ENCODE data around the gene GPNMB.

The GPNMB gene

GRCh38 chr7:23232966-23233365, 13.6 kb upstream of the GPNMB start:
- no peak for DNase-seq

DNA sequence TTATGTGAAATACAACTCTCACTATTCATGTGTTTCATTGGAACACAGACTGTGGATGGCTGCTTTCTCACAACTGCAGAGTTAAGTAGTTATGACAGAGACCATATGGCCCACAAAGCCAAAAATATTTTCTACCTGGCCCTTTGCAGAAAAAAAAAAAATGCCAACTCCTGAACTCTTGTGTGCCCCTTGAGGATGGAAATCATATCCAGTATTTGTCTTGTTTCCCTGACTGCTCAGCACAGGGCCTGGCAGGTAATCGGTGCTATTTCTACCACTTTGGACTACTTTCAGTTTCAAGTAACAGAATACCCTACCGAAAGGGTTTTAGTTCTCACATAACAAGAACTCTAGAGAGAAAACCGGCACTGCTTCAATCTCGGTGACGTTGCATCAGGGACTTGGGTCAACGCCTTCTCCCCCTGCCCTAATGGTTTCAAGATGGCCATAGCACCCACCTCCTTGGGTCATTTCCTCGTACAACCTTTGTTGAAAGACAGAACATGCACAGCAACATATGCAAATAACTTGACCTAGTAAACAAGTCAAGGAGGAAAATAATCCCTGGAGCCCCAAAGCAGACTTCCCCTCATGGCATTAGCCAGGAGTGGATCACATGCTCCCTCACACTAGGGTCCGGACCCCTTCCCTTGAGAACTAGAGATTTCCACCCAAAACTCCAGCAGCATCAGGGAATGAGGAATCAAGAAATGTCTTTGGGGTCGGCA, 11.8 kb upstream of the GPNMB start:
- no peak for DNase-seq

DNA sequence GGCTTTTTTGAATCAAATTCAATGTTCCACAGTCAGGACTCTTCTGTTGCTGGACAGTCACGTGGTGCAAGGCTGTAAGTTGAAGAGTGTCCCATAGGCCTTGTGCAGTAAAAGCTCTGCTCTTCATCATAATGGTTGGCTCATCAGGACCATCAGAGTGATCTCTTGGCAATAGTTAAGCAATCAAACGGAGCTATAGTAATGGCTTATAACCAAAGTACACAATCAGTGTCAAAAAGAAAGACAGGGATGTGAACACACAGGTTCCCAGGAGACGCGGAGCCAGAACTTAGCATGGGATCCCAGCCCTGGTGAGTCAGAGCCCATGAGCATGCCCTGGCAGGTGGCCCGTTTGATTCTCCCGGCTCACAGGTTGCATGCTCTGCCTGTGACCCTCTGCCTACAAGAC, 10.8 kb upstream of the GPNMB start:
- no peak for DNase-seq

DNA sequence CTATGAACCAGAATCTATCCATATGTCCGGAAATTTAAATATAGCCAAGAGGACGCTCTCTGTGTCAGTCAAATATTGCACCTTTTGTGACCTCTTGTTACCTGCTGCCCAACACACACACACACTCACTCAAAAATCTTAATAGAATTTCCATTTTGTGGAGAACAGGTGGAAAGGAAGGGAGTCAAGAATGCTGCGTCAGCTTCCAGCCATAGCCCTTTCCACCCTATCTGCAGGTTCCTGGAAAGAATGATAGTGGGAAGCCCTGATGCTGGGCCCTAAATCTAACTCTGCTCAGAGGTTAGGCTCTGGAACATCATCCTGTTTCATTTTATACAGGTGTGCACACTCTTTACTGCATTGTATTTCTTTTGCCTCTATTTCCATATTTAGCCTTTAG, 9.6 kb upstream of the GPNMB start:
- no peak for DNase-seq

DNA sequence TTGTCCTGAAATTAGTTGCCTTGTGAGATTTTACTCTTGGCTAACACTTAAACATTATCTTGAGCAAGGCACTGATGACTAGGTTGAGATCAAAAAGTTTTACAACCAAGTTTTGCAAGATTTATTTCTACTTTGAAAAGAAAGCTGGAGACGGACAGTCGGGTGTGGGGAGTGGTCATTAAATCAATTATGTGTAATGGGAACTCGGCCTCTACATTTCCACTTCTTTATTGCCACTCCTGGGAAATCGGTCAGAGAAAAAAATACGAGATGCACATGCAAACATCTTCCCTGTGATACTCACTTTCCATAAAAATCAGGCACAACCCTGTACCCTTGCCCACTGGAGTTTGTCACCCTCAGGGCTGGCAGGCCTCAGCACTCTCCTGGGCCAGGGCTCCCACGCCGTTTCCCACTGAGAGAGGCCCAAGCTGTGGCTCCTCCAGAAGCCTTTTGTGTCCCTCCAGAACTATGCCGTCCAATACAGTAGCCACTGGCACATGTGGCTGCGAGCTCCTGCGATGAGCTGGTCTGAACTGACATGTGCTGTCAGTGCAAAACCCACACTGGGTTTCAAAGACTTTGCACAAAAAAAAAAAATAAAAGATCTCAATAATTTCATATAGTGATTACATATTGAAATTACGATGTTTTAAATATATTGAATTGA, 7.5 kb upstream of the GPNMB start:
- DNase-seq: no peak

GRCh38 chr7:23239698-23240097, 6.9 kb upstream of the GPNMB start:
- no peak for DNase-seq

GRCh38 chr7:23242321-23242720, 4.3 kb upstream of the GPNMB start:
- no peak for DNase-seq

GRCh38 chr7:23242935-23243334, 3.6 kb upstream of the GPNMB start:
- no peak for DNase-seq

DNA sequence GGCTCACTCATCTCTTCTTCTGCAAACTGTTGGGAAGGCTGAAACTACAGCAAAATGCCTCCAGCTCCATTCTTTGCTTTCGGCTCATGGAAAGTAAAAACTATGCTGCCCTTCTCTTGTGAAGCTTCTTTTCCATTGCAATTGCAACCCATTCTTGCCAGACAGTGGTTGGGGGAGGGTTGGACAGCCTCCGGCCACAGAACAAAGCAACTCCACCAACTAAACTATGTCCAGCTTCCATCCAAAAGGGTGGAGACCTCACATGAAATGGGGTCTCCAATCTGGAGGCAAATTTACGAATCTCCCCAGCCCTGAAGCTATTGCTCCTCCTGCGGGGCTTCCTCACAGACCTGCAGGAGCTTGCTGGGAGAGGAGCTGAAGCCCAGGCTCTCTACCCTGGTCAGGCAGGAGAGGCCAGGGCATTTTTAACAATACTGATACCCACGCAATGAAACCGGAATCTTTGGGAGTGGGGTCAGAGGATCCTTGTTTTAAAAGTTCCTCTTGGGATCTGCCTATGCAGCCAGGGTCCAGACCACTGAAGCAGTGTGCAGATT, 549 bp downstream of the GPNMB start:
- DNase-seq: no peak

DNA sequence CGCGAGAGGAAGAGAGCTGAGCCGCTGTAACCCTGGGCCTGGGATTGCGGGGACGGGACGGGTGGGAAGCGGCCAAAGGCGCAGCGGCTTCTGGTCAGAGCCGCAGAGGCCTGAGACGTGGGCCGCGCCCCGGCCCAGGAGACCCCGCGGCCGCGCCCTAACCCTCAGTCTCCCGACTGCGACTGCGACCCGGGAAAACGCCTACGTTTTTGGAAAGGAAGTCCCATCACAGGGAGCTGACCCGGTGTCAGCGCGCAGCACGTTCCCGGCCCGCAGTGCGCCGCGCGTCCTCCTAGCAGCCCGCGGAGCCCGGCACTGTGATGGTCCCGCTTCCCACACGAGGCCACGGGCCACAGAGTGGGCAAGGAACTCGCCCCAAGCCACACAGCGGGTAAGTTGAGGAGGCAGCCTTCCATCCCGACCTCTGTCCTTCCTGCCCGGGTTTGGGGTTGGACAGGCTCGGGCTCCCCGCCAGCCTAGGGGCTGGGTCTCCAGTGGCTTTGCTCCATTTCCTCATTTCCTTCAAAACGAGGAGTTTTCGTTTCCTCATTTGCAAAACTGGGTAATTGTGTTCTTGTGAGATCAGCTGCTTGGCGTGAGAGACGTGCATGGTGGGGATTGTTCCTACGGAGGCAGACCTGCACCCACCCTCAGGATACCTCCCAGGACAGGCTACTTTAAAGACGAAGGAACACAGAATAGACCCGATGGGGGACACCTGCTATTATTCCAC, 1.2 kb downstream of the GPNMB start:
- no peak for DNase-seq

GRCh38 chr7:23249486-23249885, 2.9 kb downstream of the GPNMB start:
- no peak for DNase-seq

GRCh38 chr7:23254051-23254681, 7.6 kb downstream of the GPNMB start:
- no peak for DNase-seq

DNA sequence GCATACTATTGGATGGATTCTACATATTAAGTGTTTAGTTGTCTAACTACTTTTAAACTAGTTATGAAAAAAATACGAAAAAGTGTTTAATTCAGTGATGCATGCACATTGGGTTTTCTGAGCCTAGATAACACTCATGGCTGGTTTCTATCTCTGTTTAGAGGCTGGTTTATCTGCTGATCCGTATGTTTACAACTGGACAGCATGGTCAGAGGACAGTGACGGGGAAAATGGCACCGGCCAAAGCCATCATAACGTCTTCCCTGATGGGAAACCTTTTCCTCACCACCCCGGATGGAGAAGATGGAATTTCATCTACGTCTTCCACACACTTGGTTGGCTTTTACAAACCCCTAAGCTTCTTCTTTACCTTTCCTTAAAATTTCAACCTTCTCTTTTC, 10.2 kb downstream of the GPNMB start:
- DNase-seq: no peak

DNA sequence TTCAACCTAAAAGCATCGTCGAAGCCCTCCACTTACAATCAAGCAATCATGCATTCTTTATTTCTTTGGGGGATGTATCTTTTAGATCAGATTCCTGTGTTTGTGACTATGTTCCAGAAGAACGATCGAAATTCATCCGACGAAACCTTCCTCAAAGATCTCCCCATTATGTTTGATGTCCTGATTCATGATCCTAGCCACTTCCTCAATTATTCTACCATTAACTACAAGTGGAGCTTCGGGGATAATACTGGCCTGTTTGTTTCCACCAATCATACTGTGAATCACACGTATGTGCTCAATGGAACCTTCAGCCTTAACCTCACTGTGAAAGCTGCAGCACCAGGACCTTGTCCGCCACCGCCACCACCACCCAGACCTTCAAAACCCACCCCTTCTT, 13.8 kb downstream of the GPNMB start:
- DNase-seq: no peak

DNA sequence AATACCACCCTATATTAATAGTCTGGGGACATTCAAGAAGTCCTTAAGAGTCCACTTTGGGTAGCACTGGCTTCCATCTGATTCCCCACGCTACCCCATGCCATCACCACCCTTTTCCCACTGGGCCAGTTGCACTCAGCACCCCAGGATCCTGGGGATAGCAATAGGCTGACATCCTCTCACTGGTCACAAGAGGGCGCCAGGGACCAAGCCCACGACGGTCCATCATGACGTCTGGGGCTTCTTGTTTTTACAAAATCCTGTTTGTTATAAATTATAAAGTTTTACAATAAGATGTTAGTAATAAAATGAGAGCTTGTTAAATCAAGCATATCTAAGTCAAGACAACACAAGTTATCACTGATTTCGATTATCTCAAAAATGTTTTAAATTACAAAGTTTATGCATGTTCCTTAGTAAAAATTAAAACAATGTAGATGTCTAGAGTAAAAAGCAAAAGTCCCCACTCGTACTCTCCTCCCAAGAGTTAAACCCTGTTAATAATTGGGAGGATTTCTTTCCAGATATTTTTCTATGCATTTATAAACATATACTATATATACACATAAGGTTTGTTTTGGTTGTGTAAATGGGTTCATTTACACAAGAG, 15.4 kb downstream of the GPNMB start:
- DNase-seq: peak; percentile 21

GRCh38 chr7:23264916-23265458, 18.4 kb downstream of the GPNMB start:
- DNase-seq: no peak

DNA sequence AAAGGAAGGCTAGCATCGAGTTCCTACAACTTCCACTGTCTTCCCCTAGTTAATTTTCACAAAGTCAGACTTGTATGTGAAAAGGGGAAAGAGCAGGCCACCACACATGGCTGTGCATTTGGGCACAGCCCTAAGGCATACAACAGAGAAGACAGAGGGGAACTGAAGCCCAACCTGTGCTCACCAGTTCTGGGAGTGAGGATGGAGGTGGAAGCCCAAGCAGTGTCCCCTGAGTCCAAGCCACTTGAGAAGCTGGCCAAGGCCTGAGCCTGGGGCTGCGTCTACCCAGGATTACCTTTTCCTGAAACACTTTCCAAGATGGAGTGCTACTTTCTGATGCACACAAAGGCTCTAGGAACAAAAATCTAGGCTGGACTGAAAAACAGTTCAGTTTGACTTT, 20.3 kb downstream of the GPNMB start:
- no peak for DNase-seq

GRCh38 chr7:23267357-23267756, 20.8 kb downstream of the GPNMB start:
- DNase-seq: no peak

DNA sequence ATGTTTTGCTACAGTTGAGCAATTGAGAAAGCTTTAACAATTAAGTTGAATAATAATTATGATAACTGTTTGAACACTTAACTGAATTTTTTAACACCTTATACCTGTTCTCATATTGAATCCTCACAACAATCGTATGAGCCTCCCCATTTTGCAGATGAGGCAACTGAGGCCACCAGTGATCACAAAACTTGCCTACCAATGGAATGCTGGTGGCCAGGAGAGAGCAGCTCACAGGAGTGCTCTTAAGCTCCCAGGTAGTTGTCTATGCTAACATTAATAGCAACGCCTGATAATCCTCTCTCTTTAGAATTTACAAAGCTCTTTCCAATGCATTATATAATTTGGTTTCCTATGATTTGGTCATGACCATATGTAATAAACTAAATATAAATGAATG, 21.6 kb downstream of the GPNMB start:
- DNase-seq: no peak

DNA sequence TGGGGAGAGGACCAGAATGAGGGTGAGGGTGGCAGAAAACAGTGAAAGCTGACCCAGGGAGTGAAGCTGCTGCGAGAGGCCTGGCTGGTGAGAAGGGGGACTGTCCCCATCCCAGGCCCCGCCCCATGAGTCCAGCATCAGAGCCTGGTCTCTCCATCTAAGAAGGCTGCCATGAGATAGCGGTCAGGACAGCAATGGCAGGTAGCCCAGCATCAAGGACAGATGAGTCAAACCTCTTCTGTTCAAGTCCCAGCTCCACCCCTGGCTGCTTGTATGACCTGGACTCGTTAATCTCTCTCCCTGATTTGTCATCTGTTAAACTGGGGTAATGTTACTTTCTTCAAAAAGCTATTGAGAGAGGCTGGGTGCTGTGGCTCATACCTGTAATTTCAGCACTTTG, 22.2 kb downstream of the GPNMB start:
- no peak for DNase-seq

GRCh38 chr7:23272275-23272674, 25.7 kb downstream of the GPNMB start:
- DNase-seq: no peak

DNA sequence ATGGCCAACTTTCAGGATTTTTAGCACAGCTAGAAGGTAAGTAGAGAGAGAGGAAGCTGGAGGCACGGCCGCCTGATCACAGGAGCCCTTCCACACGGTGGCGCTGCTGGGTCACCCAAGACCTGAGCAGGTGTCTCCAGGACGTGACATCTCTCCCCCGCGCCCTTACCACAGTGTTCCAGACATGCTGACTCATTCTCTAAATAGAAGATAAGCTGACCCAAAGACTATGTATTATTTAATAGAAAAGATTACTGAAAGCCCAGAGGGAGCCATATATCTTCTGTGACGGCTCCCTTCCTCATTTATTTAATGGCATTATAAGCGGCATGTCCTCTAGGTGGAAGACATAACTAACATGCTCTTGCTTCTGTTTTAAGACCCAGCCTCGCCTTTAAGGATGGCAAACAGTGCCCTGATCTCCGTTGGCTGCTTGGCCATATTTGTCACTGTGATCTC, 26.6 kb downstream of the GPNMB start:
- peak; percentile 72 for DNase-seq

All from central memory CD4-positive, alpha-beta T cell (primary cell).